Effector memory CD8-positive, alpha-beta T cell (primary cell): Measurements from ENCODE around the gene FAM186B.

Experiments
- ATAC-seq: fragments of 150-1000 bp; cut with Tn5 transposase; replicated peaks from 2 replicates; pipeline ENCODE4 v1.10.0; 2021; ENCODE audit warnings: mild to moderate bottlenecking, moderate library complexity
- DNase-seq, 3 experiments: peaks; one replicate each; pipeline ENCODE4 v3.0.0; 2021
- H3K27ac Mint-ChIP-seq, 2 donors: one replicate each; pipeline ENCODE4 v1.8.0; 2022; ENCODE audit warnings: mild to moderate bottlenecking in 2 of 2, mixed read lengths in 2 of 2, moderate library complexity in 2 of 2
- H3K27me3 Mint-ChIP-seq, 2 donors: one replicate each; pipeline ENCODE4 v1.8.0; 2022; ENCODE audit warnings: mixed read lengths in 2 of 2
- H3K36me3 Mint-ChIP-seq: one replicate; pipeline ENCODE4 v1.8.0; 2022; ENCODE audit warnings: mild to moderate bottlenecking, moderate library complexity, mixed read lengths; ENCODE audit not compliant: insufficient read depth
- H3K4me1 Mint-ChIP-seq, 2 donors: one replicate each; pipeline ENCODE4 v1.8.0; 2022; ENCODE audit warnings: low read depth in 2 of 2, mixed read lengths in 2 of 2
- H3K4me3 Mint-ChIP-seq, 2 donors: one replicate each; pipeline ENCODE4 v1.8.0; 2022; ENCODE audit warnings: mild to moderate bottlenecking in 2 of 2, mixed read lengths in 2 of 2, moderate library complexity in 2 of 2
- H3K9me3 Mint-ChIP-seq, 2 donors: one replicate each; pipeline ENCODE4 v1.8.0; 2022; ENCODE audit warnings: mixed read lengths in 2 of 2

FAM186B gene

GRCh38 chr12:49555631-49556390, 49.6 kb downstream of the FAM186B start:
- DNase-seq: no peak
- Mint-ChIP-seq H3K4me3 (no peak overlapping the region), H3K27me3 (peaks cover under 1 to 2% of the 10 kb centered on the region in 2 donors), H3K4me1 (peaks cover 6 to 9% of the 10 kb centered on the region in 2 donors), H3K27ac (peak overlapping the region in 1 of 2 donors; percentile 79), H3K9me3 (no peaks in the 10 kb centered on the region), H3K36me3 (peaks cover 15% of the 10 kb centered on the region)
- ATAC-seq: no peak

GRCh38 chr12:49554266-49554665, 51.2 kb downstream of the FAM186B start:
- peaks cover 6 to 7% of the 10 kb centered on the region in 2 donors for H3K4me1 Mint-ChIP-seq
- peaks cover 8 to 16% of the 10 kb centered on the region in 2 donors for H3K27me3 Mint-ChIP-seq
- H3K4me3 Mint-ChIP-seq: no peak overlapping the region
- ATAC-seq (no peak), DNase-seq (no peak)
- H3K27ac Mint-ChIP-seq: no peak overlapping the region
- no peaks in the 10 kb centered on the region for H3K9me3 Mint-ChIP-seq
- H3K36me3 Mint-ChIP-seq: peaks cover 10% of the 10 kb centered on the region

- Mint-ChIP-seq H3K27me3 (peaks cover 13 to 22% of the 10 kb centered on the region in 2 donors), H3K9me3 (no peaks in the 10 kb centered on the region), H3K4me1 (peaks cover 6 to 10% of the 10 kb centered on the region in 2 donors), H3K36me3 (peaks cover 10% of the 10 kb centered on the region), H3K27ac (no peak overlapping the region), H3K4me3 (no peak overlapping the region)
- no peak for DNase-seq
- peak; percentile 77 for ATAC-seq
These were observed 51.8 kb downstream of the FAM186B start for GRCh38 chr12:49553512-49554088.

- no peak for DNase-seq
- Mint-ChIP-seq H3K27ac (no peak overlapping the region), H3K4me3 (no peak overlapping the region), H3K36me3 (peaks cover 10% of the 10 kb centered on the region), H3K4me1 (peaks cover 6 to 12% of the 10 kb centered on the region in 2 donors), H3K9me3 (no peaks in the 10 kb centered on the region), H3K27me3 (peaks cover 20 to 29% of the 10 kb centered on the region in 2 donors)
- no peak for ATAC-seq
These were observed 52.5 kb downstream of the FAM186B start for GRCh38 chr12:49552899-49553298.

- ATAC-seq (no peak), DNase-seq (no peak)
- H3K4me3 Mint-ChIP-seq: no peak overlapping the region
- no peak overlapping the region for H3K27ac Mint-ChIP-seq
- peaks cover 25 to 34% of the 10 kb centered on the region in 2 donors for H3K27me3 Mint-ChIP-seq
- H3K4me1 Mint-ChIP-seq: peaks cover 6 to 12% of the 10 kb centered on the region in 2 donors
- H3K9me3 Mint-ChIP-seq: no peaks in the 10 kb centered on the region
- peaks cover 10% of the 10 kb centered on the region for H3K36me3 Mint-ChIP-seq
These were observed 53.0 kb downstream of the FAM186B start for GRCh38 chr12:49552425-49552824.

GRCh38 chr12:49552014-49552413, 53.4 kb downstream of the FAM186B start:
- no peak for ATAC-seq
- peaks cover 29 to 38% of the 10 kb centered on the region in 2 donors for H3K27me3 Mint-ChIP-seq
- no peaks in the 10 kb centered on the region for H3K9me3 Mint-ChIP-seq
- no peak for DNase-seq
- H3K4me1 Mint-ChIP-seq: peaks cover 6 to 12% of the 10 kb centered on the region in 2 donors
- H3K4me3 Mint-ChIP-seq: no peak overlapping the region
- H3K36me3 Mint-ChIP-seq: peaks cover 10% of the 10 kb centered on the region
- no peak overlapping the region for H3K27ac Mint-ChIP-seq

- H3K4me3 Mint-ChIP-seq: no peak overlapping the region
- no peak for DNase-seq
- peaks cover 30 to 51% of the 10 kb centered on the region in 2 donors for H3K27me3 Mint-ChIP-seq
- no peak for ATAC-seq
- no peak overlapping the region for H3K27ac Mint-ChIP-seq
- peaks cover 6 to 9% of the 10 kb centered on the region in 2 donors for H3K4me1 Mint-ChIP-seq
- no peaks in the 10 kb centered on the region for H3K9me3 Mint-ChIP-seq
- H3K36me3 Mint-ChIP-seq: peaks cover 4% of the 10 kb centered on the region
These were observed 54.7 kb downstream of the FAM186B start for GRCh38 chr12:49550693-49551252.

GRCh38 chr12:49549735-49550692, 55.4 kb downstream of the FAM186B start:
- Mint-ChIP-seq H3K27me3 (peaks cover 30 to 58% of the 10 kb centered on the region in 2 donors), H3K4me3 (peak overlapping the region in 1 of 2 donors; percentile 73), H3K9me3 (no peaks in the 10 kb centered on the region), H3K27ac (no peak overlapping the region), H3K4me1 (peaks cover 6 to 9% of the 10 kb centered on the region in 2 donors), H3K36me3 (peaks cover 4% of the 10 kb centered on the region)
- DNase-seq (no peak), ATAC-seq (no peak)

- DNase-seq (no peak), ATAC-seq (peak; percentile 55)
- peaks cover under 1% of the 10 kb centered on the region for H3K36me3 Mint-ChIP-seq
- peak overlapping the region; percentile 62 to 73 for H3K4me3 Mint-ChIP-seq
- H3K4me1 Mint-ChIP-seq: peaks cover 6 to 13% of the 10 kb centered on the region in 2 donors
- H3K27me3 Mint-ChIP-seq: peaks cover 30 to 62% of the 10 kb centered on the region in 2 donors
- no peak overlapping the region for H3K27ac Mint-ChIP-seq
- no peaks in the 10 kb centered on the region for H3K9me3 Mint-ChIP-seq
These were observed 56.4 kb downstream of the FAM186B start for GRCh38 chr12:49548822-49549648.

- Mint-ChIP-seq H3K4me1 (peaks cover 4 to 10% of the 10 kb centered on the region in 2 donors), H3K27me3 (peaks cover 30 to 62% of the 10 kb centered on the region in 2 donors), H3K4me3 (peak overlapping the region; percentile 62 to 73), H3K36me3 (no peaks in the 10 kb centered on the region), H3K9me3 (no peaks in the 10 kb centered on the region), H3K27ac (no peak overlapping the region)
- ATAC-seq (no peak), DNase-seq (no peak)
These were observed 57.0 kb downstream of the FAM186B start for GRCh38 chr12:49548481-49548821.

GRCh38 chr12:49547090-49547690, 58.2 kb downstream of the FAM186B start:
- peaks cover 30 to 62% of the 10 kb centered on the region in 2 donors for H3K27me3 Mint-ChIP-seq
- DNase-seq: no peak
- H3K4me3 Mint-ChIP-seq: no peak overlapping the region
- ATAC-seq: no peak
- no peaks in the 10 kb centered on the region for H3K9me3 Mint-ChIP-seq
- H3K36me3 Mint-ChIP-seq: no peaks in the 10 kb centered on the region
- H3K4me1 Mint-ChIP-seq: peaks cover 0 to 9% of the 10 kb centered on the region in 2 donors
- peak overlapping the region in 1 of 2 donors; percentile 36 for H3K27ac Mint-ChIP-seq

GRCh38 chr12:49546481-49546880, 59.0 kb downstream of the FAM186B start:
- no peaks in the 10 kb centered on the region for H3K9me3 Mint-ChIP-seq
- peaks cover 30 to 62% of the 10 kb centered on the region in 2 donors for H3K27me3 Mint-ChIP-seq
- DNase-seq (no peak), ATAC-seq (no peak)
- H3K27ac Mint-ChIP-seq: no peak overlapping the region
- peaks cover 2 to 9% of the 10 kb centered on the region in 2 donors for H3K4me1 Mint-ChIP-seq
- H3K36me3 Mint-ChIP-seq: no peaks in the 10 kb centered on the region
- H3K4me3 Mint-ChIP-seq: no peak overlapping the region
